Esophagus squamous epithelium (tissue), 5 donors: ENCODE measurements around the gene FAAP20. TPM values are rescaled to one million over a fixed set of nuclear protein-coding genes. Genes with fewer than 3 reads are reported as not detected.
A peak's percentile ranks its signal among the peaks of the same experiment; 100 is the strongest.

ENCODE experiments used
- DNase-seq: peaks from one replicate; lab custom pipeline; 2025; lab: John Stamatoyannopoulos, UW
- H3K27ac ChIP-seq, 4 donors: fragments of 200-600 bp; sonication (generic); one replicate each; pipeline ENCODE4 v1.5.1; 2016 to 2019; ENCODE audit warnings: mild to moderate bottlenecking in 1 of 4
- H3K27me3 ChIP-seq, 4 donors: fragments of 200-600 bp; sonication (generic); 1 replicate in 3 of 4; 2 replicates in 1 of 4; pipeline versions ENCODE4 v1.5.1 to v1.6.0; 2017 to 2021; ENCODE audit warnings: antibody characterized with exemption in 1 of 4
- H3K36me3 ChIP-seq, 3 donors: fragments of 200-600 bp; sonication (generic); one replicate each; pipeline ENCODE4 v1.5.1; 2016 to 2019
- H3K4me1 ChIP-seq, 3 donors: fragments of 200-600 bp; sonication (generic); one replicate each; pipeline ENCODE4 v1.5.1; 2017 to 2019
- H3K4me3 ChIP-seq, 4 donors: fragments of 200-600 bp; sonication (generic); 1 replicate in 3 of 4; 2 replicates in 1 of 4; pipeline ENCODE4 v1.5.1; 2016 to 2019; ENCODE audit warnings: mild to moderate bottlenecking in 2 of 4, moderate library complexity in 1 of 4
- H3K9me3 ChIP-seq, 3 donors: fragments of 200-600 bp; sonication (generic); one replicate each; pipeline ENCODE4 v1.5.1; 2016 to 2019
- POLR2A ChIP-seq, 4 donors: fragments of 450-650 bp; IDR thresholded peaks; one replicate each; pipeline ENCODE4 v1.6.1; 2017; ENCODE audit warnings: antibody characterized with exemption in 4 of 4, mild to moderate bottlenecking in 4 of 4, moderate library complexity in 3 of 4
- WGBS, 2 donors: methylation state at CpG; one replicate each; pipeline ENCODE4 v1.1.5; 2018; 5-methylcytosine and 5-hydroxymethylcytosine counted together
- intact Hi-C: fragments of 100-400 bp; cut with DNase I; formaldehyde crosslinking; loops from one replicate; pipeline ENCODE4 v1.15.0; 2022
- total RNA-seq, 4 donors: library from RNA; depleted of rRNA; stranded (reverse); fragments of >200 nt; gene quantifications; one replicate each; pipeline ENCODE4 v1.1.0, GENCODE V29; 2016
- TF ChIP-seq, protein P1 (sequence below), 6 experiments: fragments of 450-650 bp in 4 of 6; fragments of 200-600 bp in 2 of 6; sonication (generic) in 2 of 6; IDR thresholded peaks; one replicate each; pipeline ENCODE4 v1.5.1; 2016 to 2019; ENCODE audit warnings: antibody characterized with exemption in 6 of 6, mild to moderate bottlenecking in 4 of 6, moderate library complexity in 4 of 6
- donor health status: DM: yes; HTN: yes; CAD: no.

Gene FAAP20
- total RNA-seq, 4 donors from 2014 or later: 8.6 to 22.5 (median 18.1) TPM

DNA sequence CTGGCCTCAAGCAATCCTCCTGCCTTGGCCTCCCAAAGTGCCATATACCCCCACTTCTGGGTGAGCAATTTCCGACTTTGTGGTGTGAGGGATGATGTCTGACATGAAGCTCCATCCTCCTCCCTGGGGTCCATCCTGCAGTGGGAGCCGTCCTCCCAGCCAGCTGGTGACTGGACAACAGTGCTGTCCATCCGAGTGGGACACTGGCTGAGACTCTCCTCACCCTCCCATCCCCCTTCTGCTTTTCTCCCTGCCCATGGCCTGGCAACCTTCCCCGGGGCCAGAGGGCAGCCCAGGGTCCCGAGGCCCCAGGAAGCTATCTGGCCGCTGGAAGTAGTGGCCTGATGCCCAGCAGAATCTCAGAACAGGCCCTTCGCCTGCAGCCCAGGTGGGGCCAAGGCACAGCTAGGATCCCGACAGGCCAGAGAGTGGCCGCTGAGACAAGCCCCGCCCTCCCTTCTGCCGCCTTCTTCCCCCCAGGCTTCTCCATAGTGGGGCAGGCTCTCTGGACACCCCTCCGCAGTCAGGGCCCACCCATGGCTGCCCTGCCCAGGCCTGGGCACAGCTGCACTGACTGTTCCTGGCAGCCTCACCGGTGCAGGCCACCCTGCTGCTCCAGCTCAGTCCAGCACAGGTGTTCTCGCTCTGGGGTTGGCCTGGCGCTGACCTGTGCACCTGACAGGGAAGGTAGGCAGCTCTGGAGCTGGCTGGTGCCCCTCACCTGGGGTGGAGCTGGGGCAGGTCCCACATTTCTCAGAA is 8.4 kb upstream of the FAAP20 start:
- no peak overlapping the region for H3K4me3 ChIP-seq
- H3K4me1 ChIP-seq: peaks cover 38 to 83% (median 57%) of the 10 kb centered on the region in 3 donors
- no peak for TF ChIP-seq POLR2A (IDR thresholded peaks at IDR 0.05)
- TF ChIP-seq, protein P1, sequence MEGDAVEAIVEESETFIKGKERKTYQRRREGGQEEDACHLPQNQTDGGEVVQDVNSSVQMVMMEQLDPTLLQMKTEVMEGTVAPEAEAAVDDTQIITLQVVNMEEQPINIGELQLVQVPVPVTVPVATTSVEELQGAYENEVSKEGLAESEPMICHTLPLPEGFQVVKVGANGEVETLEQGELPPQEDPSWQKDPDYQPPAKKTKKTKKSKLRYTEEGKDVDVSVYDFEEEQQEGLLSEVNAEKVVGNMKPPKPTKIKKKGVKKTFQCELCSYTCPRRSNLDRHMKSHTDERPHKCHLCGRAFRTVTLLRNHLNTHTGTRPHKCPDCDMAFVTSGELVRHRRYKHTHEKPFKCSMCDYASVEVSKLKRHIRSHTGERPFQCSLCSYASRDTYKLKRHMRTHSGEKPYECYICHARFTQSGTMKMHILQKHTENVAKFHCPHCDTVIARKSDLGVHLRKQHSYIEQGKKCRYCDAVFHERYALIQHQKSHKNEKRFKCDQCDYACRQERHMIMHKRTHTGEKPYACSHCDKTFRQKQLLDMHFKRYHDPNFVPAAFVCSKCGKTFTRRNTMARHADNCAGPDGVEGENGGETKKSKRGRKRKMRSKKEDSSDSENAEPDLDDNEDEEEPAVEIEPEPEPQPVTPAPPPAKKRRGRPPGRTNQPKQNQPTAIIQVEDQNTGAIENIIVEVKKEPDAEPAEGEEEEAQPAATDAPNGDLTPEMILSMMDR (IDR thresholded peaks at IDR 0.05): no peak
- H3K36me3 ChIP-seq: no peaks in the 10 kb centered on the region
- intact Hi-C loops: no loop called here
- H3K27me3 ChIP-seq: no peaks in the 10 kb centered on the region
- DNase-seq: no peak
- no peaks in the 10 kb centered on the region for H3K9me3 ChIP-seq
- WGBS, 2 donors: 95 to 100% methylated on average over 1 to 3 of the region's 15 CpGs
- H3K27ac ChIP-seq: peak overlapping the region in 1 of 4 donors; percentile 96

DNA sequence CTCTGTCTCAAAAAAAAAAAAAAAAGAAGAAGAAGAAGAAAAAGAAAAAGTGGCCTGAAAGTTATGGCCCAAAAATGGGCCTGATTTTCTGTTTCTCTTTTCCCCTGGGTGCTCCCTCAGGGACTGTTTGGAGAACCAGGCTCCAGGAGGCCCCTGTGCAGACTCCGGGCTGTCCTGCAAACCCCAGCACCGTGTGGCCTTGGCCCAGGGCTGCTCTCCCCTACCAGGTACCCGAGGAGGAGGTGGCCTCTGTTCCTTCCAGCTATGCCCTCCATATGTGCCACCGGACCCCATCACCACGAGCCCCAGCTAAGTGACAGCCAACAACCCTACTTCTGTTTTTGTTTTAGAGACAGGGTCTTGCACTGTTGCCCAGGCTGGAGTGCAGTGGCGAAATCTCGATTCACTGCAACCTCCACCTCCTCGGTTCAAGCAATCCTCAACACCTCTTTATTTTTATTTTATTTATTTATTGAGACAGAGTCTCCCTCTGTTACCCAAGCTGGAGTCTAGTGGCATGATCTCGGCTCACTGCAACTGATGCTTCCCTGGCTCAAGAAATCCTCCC is 7.5 kb upstream of the FAAP20 start:
- intact Hi-C loops: no loop called here
- Histone ChIP-seq H3K27ac (no peak overlapping the region), H3K4me3 (no peak overlapping the region), H3K9me3 (no peaks in the 10 kb centered on the region), H3K4me1 (peaks cover 30 to 74% (median 48%) of the 10 kb centered on the region in 3 donors), H3K36me3 (no peaks in the 10 kb centered on the region), H3K27me3 (no peaks in the 10 kb centered on the region)
- WGBS, 2 donors: 74 to 82% methylated on average over 9 of the region's 9 CpGs
- TF ChIP-seq, protein P1 (IDR thresholded peaks at IDR 0.05): no peak
- no peak for TF ChIP-seq POLR2A (IDR thresholded peaks at IDR 0.05)
- DNase-seq: no peak

DNA sequence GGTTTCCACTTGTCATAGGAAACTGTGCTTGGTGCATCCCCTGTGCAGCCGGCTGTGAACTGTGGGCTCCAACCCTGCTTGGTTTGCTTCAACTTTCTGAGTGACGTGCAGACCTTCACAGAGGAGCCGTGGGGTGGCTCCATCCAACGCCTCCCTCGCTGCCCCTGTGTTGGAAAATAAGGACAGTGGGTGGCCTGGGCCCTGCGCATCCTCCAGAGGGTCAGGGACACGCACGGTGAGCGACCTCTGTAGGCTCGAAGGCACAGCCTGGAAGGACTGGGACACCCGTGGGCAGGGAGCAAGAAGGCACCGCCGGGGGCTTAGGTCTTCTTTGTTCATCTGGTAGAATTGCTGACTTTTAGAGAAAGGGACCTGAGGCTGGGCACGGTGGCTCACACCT is 6.5 kb upstream of the FAAP20 start:
- TF ChIP-seq, protein P1 (IDR thresholded peaks at IDR 0.05): no peak
- no peak for TF ChIP-seq POLR2A (IDR thresholded peaks at IDR 0.05)
- H3K4me1 ChIP-seq: peaks cover 22 to 65% (median 39%) of the 10 kb centered on the region in 3 donors
- H3K27me3 ChIP-seq: no peaks in the 10 kb centered on the region
- no peak overlapping the region for H3K27ac ChIP-seq
- DNase-seq: no peak
- no peak overlapping the region for H3K4me3 ChIP-seq
- 66 to 84% methylated on average over 3 to 8 of the region's 14 CpGs for WGBS, 2 donors
- no peaks in the 10 kb centered on the region for H3K9me3 ChIP-seq
- H3K36me3 ChIP-seq: no peaks in the 10 kb centered on the region
- intact Hi-C loops: no loop called here

DNA sequence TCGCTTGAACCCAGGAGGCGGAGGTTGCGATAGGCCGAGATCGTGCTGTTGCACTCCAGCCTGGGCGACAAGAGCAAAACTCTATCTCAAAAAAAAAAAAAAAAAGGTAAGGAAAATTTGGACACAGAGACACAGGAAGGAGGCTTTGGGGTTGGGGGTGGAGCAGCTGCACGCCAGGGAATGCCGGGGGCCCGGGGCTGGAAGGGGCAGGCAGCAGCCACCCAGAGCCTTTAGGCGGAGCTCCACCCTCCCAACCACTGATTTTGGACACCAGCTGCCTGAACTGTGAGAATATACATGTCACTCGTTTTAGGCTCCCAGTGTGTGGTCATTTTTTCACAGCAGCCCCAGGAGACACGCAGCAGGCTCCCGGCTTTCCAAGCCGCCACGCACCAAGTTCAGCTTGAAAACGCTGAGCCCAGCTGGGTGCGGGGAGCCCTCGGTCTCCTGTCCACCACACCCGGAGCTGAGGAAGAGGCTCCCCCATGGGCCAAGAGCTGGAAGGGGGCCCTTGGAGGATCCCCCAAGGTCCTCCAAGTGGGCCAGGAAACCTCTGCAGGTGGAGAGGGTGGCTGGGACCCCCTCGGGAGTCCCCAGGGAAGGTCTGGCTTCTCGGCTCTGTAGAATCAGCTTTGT is 5.9 kb upstream of the FAAP20 start:
- H3K36me3 ChIP-seq: no peaks in the 10 kb centered on the region
- WGBS, 2 donors: 70 to 77% methylated on average over 9 to 11 of the region's 21 CpGs
- intact Hi-C loops: no loop called here
- H3K9me3 ChIP-seq: no peaks in the 10 kb centered on the region
- peaks cover 19 to 65% (median 37%) of the 10 kb centered on the region in 3 donors for H3K4me1 ChIP-seq
- DNase-seq: no peak
- H3K27me3 ChIP-seq: no peaks in the 10 kb centered on the region
- no peak for TF ChIP-seq POLR2A (IDR thresholded peaks at IDR 0.05)
- TF ChIP-seq, protein P1 (IDR thresholded peaks at IDR 0.05): no peak
- no peak overlapping the region for H3K4me3 ChIP-seq
- no peak overlapping the region for H3K27ac ChIP-seq
